ENCODE data around the gene SPIN4.

GRCh38 chrX:63350465-63350877, 661 bp downstream of the SPIN4 start:
- no peak for TF ChIP-seq CTCF (IDR thresholded peaks at IDR 0.05)
- TF ChIP-seq POLR2A (IDR thresholded peaks at IDR 0.05), result no peak
